ENCODE data around the gene PLCB1. TPM values are rescaled to one million over a fixed set of nuclear protein-coding genes. Genes with fewer than 3 reads are reported as not detected.

PLCB1 gene
- total RNA-seq, 2 donors from 2014 or later, result 1.8 to 3.0 TPM

GRCh38 chr20:8724884-8725283 lies 592.8 kb downstream of the PLCB1 start:
- no peak overlapping the region for H3K27ac Mint-ChIP-seq
- no peaks in the 10 kb centered on the region for H3K4me1 Mint-ChIP-seq

GRCh38 chr20:8726460-8726859 lies 594.4 kb downstream of the PLCB1 start:
- H3K36me3 Mint-ChIP-seq (ENCODE audit: low read depth), result no peaks in the 10 kb centered on the region
- H3K27ac Mint-ChIP-seq, result no peak overlapping the region
- H3K9me3 Mint-ChIP-seq, result no peaks in the 10 kb centered on the region
- ATAC-seq (replicated peaks), result no peak
- no peaks in the 10 kb centered on the region for H3K4me1 Mint-ChIP-seq
- no peak overlapping the region for H3K4me3 Mint-ChIP-seq
- H3K27me3 Mint-ChIP-seq, result no peaks in the 10 kb centered on the region

More at GRCh38 chr20:8724884-8725283, 592.8 kb downstream of the PLCB1 start:
- no peak overlapping the region for H3K4me3 Mint-ChIP-seq
- no peak for ATAC-seq (replicated peaks)
- no peaks in the 10 kb centered on the region for H3K27me3 Mint-ChIP-seq
- H3K36me3 Mint-ChIP-seq (ENCODE audit: low read depth), result no peaks in the 10 kb centered on the region
- H3K9me3 Mint-ChIP-seq, result no peaks in the 10 kb centered on the region

GRCh38 chr20:8735014-8735413 lies 602.9 kb downstream of the PLCB1 start:
- Mint-ChIP-seq H3K27ac (no peak overlapping the region), H3K36me3 (ENCODE audit: low read depth) (peaks cover 9% of the 10 kb centered on the region), H3K4me3 (no peak overlapping the region), H3K9me3 (no peaks in the 10 kb centered on the region), H3K4me1 (no peaks in the 10 kb centered on the region), H3K27me3 (no peaks in the 10 kb centered on the region)
- ATAC-seq (replicated peaks), result no peak

- Mint-ChIP-seq H3K9me3 (no peaks in the 10 kb centered on the region), H3K27ac (no peak overlapping the region), H3K36me3 (ENCODE audit: low read depth) (peaks cover 12% of the 10 kb centered on the region), H3K4me1 (no peaks in the 10 kb centered on the region), H3K4me3 (no peak overlapping the region), H3K27me3 (no peaks in the 10 kb centered on the region)
- ATAC-seq (replicated peaks), result peak; percentile 62
These were observed 603.6 kb downstream of the PLCB1 start for GRCh38 chr20:8735674-8736073.

- peak; percentile 89 for ATAC-seq (replicated peaks)
- no peaks in the 10 kb centered on the region for H3K4me1 Mint-ChIP-seq
- H3K27me3 Mint-ChIP-seq, result no peaks in the 10 kb centered on the region
- H3K9me3 Mint-ChIP-seq, result no peaks in the 10 kb centered on the region
- H3K4me3 Mint-ChIP-seq, result no peak overlapping the region
- peaks cover 23% of the 10 kb centered on the region for H3K36me3 Mint-ChIP-seq (ENCODE audit: low read depth)
- no peak overlapping the region for H3K27ac Mint-ChIP-seq
These were observed 608.2 kb downstream of the PLCB1 start for GRCh38 chr20:8740265-8740664.

GRCh38 chr20:8744228-8744844 lies 612.3 kb downstream of the PLCB1 start:
- Mint-ChIP-seq H3K4me1 (no peaks in the 10 kb centered on the region), H3K27ac (no peak overlapping the region), H3K27me3 (no peaks in the 10 kb centered on the region), H3K4me3 (no peak overlapping the region), H3K36me3 (ENCODE audit: low read depth) (peaks cover 14% of the 10 kb centered on the region), H3K9me3 (no peaks in the 10 kb centered on the region)
- ATAC-seq (replicated peaks), result no peak

- ATAC-seq (replicated peaks), result no peak
- H3K4me3 Mint-ChIP-seq, result no peak overlapping the region
- H3K27ac Mint-ChIP-seq, result no peak overlapping the region
- no peaks in the 10 kb centered on the region for H3K4me1 Mint-ChIP-seq
- H3K36me3 Mint-ChIP-seq (ENCODE audit: low read depth), result no peaks in the 10 kb centered on the region
- no peaks in the 10 kb centered on the region for H3K27me3 Mint-ChIP-seq
- H3K9me3 Mint-ChIP-seq, result no peaks in the 10 kb centered on the region
These were observed 617.0 kb downstream of the PLCB1 start for GRCh38 chr20:8749101-8749500.

- Mint-ChIP-seq H3K36me3 (ENCODE audit: low read depth) (no peaks in the 10 kb centered on the region), H3K4me1 (no peaks in the 10 kb centered on the region), H3K27ac (no peak overlapping the region), H3K9me3 (no peaks in the 10 kb centered on the region), H3K4me3 (no peak overlapping the region), H3K27me3 (no peaks in the 10 kb centered on the region)
- no peak for ATAC-seq (replicated peaks)
These were observed 617.9 kb downstream of the PLCB1 start for GRCh38 chr20:8749986-8750385.

- no peaks in the 10 kb centered on the region for H3K4me1 Mint-ChIP-seq
- no peak for ATAC-seq (replicated peaks)
- H3K36me3 Mint-ChIP-seq (ENCODE audit: low read depth), result no peaks in the 10 kb centered on the region
- no peaks in the 10 kb centered on the region for H3K9me3 Mint-ChIP-seq
- no peaks in the 10 kb centered on the region for H3K27me3 Mint-ChIP-seq
- H3K4me3 Mint-ChIP-seq, result no peak overlapping the region
- H3K27ac Mint-ChIP-seq, result no peak overlapping the region
These were observed 623.5 kb downstream of the PLCB1 start for GRCh38 chr20:8755340-8756118.

GRCh38 chr20:8756410-8756809 lies 624.3 kb downstream of the PLCB1 start:
- no peaks in the 10 kb centered on the region for H3K27me3 Mint-ChIP-seq
- H3K9me3 Mint-ChIP-seq, result no peaks in the 10 kb centered on the region
- peak; percentile 16 for ATAC-seq (replicated peaks)
- no peaks in the 10 kb centered on the region for H3K4me1 Mint-ChIP-seq
- H3K36me3 Mint-ChIP-seq (ENCODE audit: low read depth), result no peaks in the 10 kb centered on the region
- no peak overlapping the region for H3K27ac Mint-ChIP-seq
- no peak overlapping the region for H3K4me3 Mint-ChIP-seq

GRCh38 chr20:8757146-8757545 lies 625.1 kb downstream of the PLCB1 start:
- peak; percentile 63 for ATAC-seq (replicated peaks)
- Mint-ChIP-seq H3K36me3 (ENCODE audit: low read depth) (no peaks in the 10 kb centered on the region), H3K4me3 (no peak overlapping the region), H3K27me3 (no peaks in the 10 kb centered on the region), H3K27ac (no peak overlapping the region), H3K9me3 (no peaks in the 10 kb centered on the region), H3K4me1 (no peaks in the 10 kb centered on the region)

GRCh38 chr20:8764344-8764962 lies 632.4 kb downstream of the PLCB1 start:
- no peak for ATAC-seq (replicated peaks)
- no peaks in the 10 kb centered on the region for H3K27me3 Mint-ChIP-seq
- no peak overlapping the region for H3K27ac Mint-ChIP-seq

GRCh38 chr20:8766868-8767390 lies 634.9 kb downstream of the PLCB1 start:
- H3K4me3 Mint-ChIP-seq, result no peak overlapping the region

More at GRCh38 chr20:8764344-8764962, 632.4 kb downstream of the PLCB1 start:
- peaks cover 28% of the 10 kb centered on the region for H3K36me3 Mint-ChIP-seq (ENCODE audit: low read depth)
- H3K9me3 Mint-ChIP-seq, result no peaks in the 10 kb centered on the region
- no peak overlapping the region for H3K4me3 Mint-ChIP-seq
- no peaks in the 10 kb centered on the region for H3K4me1 Mint-ChIP-seq

GRCh38 chr20:8774412-8774811 lies 642.3 kb downstream of the PLCB1 start:
- H3K4me1 Mint-ChIP-seq, result no peaks in the 10 kb centered on the region
- H3K4me3 Mint-ChIP-seq, result no peak overlapping the region
- no peaks in the 10 kb centered on the region for H3K27me3 Mint-ChIP-seq
- peaks cover 12% of the 10 kb centered on the region for H3K36me3 Mint-ChIP-seq (ENCODE audit: low read depth)
- ATAC-seq (replicated peaks), result no peak
- no peak overlapping the region for H3K27ac Mint-ChIP-seq
- H3K9me3 Mint-ChIP-seq, result no peaks in the 10 kb centered on the region

More at GRCh38 chr20:8766868-8767390, 634.9 kb downstream of the PLCB1 start:
- no peak overlapping the region for H3K27ac Mint-ChIP-seq
- H3K36me3 Mint-ChIP-seq (ENCODE audit: low read depth), result peaks cover 28% of the 10 kb centered on the region
- H3K9me3 Mint-ChIP-seq, result no peaks in the 10 kb centered on the region
- no peak for ATAC-seq (replicated peaks)
- no peaks in the 10 kb centered on the region for H3K27me3 Mint-ChIP-seq
- H3K4me1 Mint-ChIP-seq, result no peaks in the 10 kb centered on the region

- Mint-ChIP-seq H3K27ac (no peak overlapping the region), H3K4me1 (no peaks in the 10 kb centered on the region), H3K27me3 (no peaks in the 10 kb centered on the region), H3K36me3 (ENCODE audit: low read depth) (peaks cover 16% of the 10 kb centered on the region), H3K9me3 (no peaks in the 10 kb centered on the region), H3K4me3 (no peak overlapping the region)
- no peak for ATAC-seq (replicated peaks)
These were observed 645.8 kb downstream of the PLCB1 start for GRCh38 chr20:8777911-8778310.
